ENCODE results near the gene RASGRP3.

The RASGRP3 gene

DNA sequence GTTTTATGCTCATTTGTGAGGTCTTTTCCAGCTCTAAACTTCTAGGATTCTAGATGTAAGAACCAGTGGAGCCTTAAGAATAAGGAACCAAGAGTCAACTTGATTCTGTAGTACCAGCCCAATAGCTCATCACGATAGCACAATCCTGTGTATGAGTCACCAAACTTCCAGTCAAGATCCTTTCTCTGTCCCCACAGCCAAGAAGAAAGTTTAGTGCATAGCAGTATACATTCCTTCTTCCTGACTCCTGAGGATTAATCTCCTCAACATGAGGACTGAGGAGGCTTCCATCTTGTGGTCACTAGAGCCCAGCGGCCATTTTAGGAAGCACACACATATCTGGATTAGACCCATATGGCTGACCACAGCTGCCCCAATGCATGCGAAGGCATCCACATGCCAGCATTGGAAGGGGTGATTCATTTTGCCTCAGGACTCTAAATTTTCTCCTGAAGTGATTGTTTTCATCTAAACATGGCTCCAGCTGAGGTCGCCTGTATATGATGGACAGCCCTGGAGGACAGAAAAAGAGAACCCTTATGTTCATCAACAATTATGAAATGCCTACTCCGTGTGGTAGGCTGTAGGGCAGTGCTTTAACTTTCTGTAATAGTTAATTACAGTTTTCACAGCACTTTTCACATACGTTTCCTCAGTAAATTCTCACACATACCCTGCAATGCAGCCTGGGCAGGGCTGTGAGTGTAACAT is 53.5 kb downstream of the RASGRP3 start:
- DNase-seq: peak; percentile 77

- no peak for DNase-seq
Measured at GRCh38 chr2:33530690-33531548, 54.5 kb downstream of the RASGRP3 start.

DNA sequence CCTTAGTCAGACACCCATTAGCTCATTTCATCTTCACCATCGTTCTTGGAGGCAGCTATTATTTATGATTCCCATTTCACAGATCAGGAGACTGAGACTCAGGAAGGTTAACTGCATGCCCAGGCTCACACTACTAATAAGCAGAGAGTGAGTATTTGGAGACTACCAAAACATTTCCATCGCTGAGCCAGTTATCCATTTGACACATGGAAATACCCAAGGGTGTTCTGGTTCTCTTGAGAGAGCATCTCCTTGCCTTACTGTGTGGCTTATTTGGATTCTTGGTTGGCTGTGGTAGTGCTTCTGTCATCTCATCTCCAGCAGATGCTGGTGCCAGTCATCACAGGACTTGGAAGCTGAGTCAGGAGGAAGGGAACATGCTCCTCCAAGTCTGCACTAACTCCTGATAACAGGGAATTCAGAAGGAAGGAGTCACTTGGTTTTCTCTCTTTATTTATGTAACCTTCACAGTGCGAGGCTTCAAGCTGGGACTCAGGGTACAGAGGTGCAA is 55.2 kb downstream of the RASGRP3 start:
- no peak for DNase-seq

DNA sequence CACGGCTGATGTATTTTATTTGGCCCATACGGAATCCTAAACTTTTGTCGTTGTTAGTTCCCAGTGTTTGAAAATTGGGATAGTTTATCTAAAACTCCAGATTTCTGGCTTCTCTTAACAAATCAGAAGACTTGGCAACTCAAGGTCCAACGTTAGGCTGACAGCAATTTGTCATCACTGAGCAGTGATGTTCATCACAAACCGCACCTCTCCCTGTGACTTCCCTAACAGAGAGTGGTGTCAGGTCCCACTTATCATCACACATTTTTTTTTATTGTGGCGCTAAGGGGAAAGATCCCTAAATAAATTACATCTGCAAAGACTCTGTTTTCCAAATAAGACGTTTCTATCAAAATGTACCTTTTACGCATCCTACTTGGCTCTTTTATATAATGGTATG is 55.7 kb downstream of the RASGRP3 start:
- DNase-seq: no peak

DNA sequence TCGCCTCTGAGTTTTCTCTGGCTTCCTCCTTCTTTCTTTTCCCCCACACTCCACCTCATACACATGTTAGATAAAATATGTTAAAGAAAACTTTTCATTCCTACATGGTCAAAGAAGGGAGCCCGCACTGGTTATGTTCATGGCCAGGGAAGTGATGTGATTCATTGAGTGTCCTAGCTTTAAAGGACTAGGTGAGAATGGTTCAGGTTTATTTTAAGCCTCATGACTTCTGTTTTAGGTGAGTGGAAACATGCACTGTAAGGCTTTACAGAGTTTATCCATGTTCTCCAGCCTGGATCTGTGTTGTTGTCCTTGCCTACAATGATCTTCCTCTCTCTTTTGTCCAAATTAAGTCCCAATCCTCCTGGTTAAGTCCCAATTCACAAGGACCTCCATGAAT is 56.5 kb downstream of the RASGRP3 start:
- no peak for DNase-seq

DNA sequence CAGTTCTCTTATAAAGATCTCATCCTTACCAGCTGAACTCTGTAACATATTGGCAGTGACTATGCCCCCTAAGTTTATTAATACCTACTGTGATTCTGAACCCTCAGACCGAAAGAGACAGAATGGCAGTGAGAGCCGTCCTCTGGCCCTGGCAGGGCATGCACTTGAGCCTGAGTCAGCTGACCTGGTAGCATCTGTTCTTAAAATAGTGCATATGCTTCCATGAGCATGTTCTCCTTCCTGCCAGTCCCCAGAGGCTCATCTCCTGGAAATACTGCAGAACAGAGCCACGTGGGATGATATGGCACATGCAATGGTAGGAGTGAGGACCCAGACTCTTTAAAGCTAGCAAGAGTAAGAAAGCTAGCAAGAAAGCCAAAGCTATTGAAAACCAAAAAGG is 59.0 kb downstream of the RASGRP3 start:
- DNase-seq: no peak

DNA sequence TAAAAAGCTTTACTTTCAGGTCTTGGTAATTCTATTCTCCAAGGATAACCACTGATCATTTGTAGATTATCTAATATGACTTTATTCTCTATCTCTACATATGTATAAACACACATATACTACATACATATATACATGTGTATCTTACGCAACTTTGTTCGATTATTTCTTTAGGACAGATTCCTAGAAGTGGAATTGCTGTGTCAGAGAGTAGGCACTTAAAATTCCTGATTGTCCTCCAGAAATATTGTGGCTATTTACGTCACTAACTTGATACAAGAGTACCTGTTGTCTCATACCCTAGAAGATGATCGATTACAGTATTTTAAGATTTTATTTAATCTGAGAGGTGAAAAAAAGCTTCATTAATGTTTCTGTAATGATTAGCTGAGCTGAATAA is 64.8 kb downstream of the RASGRP3 start:
- no peak for DNase-seq

DNA sequence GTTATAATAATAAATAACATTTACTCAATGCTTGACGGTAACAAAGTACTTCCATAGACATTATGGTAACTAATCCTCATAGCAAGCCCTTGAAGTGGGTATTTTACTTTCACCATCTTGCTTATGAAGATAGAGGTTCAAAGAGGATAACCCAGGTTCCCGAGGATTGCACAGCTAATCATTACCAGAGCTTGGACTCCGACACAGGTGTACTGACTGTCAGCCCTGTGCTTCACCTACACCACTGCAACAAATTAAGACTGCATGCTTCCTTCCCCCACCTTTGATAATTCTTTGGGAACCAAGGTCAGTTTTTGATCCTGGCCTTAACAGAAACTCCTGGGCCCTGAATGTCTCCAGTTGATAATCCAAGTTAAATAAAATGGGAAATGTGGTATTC is 73.8 kb downstream of the RASGRP3 start:
- no peak for DNase-seq

GRCh38 chr2:33552758-33553461 is 76.5 kb downstream of the RASGRP3 start:
- DNase-seq: no peak

DNA sequence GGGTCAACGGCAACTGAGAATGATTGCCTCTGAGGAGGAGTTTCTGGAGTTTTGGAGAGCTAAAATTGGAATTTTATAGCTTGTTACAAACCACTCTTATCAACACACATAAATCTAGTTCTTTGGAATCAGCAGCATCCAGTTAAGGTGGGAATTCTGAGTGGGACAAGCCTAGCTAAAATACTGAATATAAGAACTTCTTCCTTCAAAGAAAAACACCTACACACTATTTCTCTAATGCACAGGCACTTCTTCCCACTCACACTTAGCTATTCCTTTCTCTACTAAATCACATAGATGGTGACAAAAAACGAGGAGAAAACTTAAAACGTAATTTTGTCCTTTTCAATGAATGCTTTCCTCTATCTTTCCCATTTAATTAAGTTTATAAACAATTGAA is 79.2 kb downstream of the RASGRP3 start:
- DNase-seq: no peak

DNA sequence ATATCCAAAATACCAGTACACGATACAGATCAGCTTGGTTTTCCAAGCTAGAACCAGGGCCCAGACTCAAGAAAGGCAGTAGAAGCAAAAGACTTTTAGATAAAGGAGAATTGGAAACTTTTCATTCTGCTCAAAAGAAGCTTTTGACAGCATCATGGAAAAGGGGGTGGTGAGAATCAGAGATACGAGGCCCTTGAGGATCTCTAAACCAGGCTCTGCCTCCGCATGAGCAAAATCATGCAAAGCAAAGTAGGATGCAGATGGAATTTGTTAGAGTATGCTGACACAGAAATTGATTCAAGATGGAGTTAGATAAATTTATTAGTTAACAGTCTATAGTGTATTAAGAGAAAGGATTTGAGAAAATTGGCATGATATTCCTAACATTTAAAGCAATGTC is 82.9 kb downstream of the RASGRP3 start:
- DNase-seq: no peak

GRCh38 chr2:33560017-33560416 is 83.6 kb downstream of the RASGRP3 start:
- no peak for DNase-seq

DNA sequence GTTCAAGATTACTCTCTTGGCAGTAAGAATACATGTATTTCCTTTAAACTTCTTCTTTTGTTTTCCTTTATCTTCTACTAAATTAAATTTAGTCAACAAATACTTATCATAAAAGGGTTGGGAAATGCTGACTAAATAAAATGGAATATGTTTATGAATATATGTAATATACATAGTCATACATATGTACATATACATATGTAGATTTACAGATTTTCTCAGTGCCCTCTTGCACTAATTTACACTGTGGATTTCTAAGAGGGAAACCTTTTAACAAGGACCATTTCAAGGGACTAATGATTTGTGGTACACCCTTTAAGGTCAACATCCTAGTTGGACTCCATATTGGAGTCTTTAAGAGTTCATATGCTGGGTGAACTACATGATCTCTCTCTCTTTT is 85.4 kb downstream of the RASGRP3 start:
- DNase-seq: no peak

GRCh38 chr2:33570681-33571080 is 94.2 kb downstream of the RASGRP3 start:
- DNase-seq: no peak

GRCh38 chr2:33573657-33574056 is 97.2 kb downstream of the RASGRP3 start:
- no peak for DNase-seq

- no peak for DNase-seq
Measured at GRCh38 chr2:33577084-33577483, 100.6 kb downstream of the RASGRP3 start.

DNA sequence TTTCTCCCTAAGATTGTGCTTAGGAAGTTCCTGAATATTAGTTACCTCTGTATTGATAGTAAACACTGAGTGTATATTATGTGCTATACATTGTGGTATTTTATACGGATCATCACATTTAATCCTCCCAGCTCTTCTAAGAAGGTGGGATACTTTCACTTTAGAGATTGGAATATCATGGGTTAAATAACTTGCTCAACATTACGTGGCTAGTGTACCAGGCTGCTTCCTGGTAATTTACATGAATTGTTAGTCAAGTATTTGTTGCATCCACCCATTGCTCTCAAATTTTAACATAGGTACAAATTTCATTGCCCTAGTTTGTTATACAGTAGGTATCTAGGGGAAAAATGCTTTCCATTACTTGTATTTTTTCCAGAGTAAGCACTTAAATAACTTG is 101.2 kb downstream of the RASGRP3 start:
- DNase-seq: no peak

GRCh38 chr2:33579227-33579626 is 102.8 kb downstream of the RASGRP3 start:
- DNase-seq: no peak

DNA sequence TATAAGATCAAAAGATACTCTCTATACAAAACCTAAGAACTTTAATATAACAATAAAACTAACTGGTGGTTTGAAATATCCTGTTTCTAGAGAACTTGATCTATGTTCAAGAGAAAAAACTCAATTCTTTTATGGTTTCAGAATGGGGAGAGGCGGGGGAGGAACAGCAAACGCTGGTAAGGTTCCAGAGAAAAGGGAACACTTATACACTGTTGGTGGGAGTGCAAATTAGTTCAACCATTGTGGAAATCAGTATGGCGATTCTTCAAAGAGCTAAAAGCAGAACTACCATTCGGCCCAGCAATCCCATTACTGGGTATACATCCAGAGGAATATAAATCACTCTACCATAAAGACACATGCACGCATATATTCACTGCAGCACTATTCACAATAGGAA is 105.4 kb downstream of the RASGRP3 start:
- no peak for DNase-seq

DNA sequence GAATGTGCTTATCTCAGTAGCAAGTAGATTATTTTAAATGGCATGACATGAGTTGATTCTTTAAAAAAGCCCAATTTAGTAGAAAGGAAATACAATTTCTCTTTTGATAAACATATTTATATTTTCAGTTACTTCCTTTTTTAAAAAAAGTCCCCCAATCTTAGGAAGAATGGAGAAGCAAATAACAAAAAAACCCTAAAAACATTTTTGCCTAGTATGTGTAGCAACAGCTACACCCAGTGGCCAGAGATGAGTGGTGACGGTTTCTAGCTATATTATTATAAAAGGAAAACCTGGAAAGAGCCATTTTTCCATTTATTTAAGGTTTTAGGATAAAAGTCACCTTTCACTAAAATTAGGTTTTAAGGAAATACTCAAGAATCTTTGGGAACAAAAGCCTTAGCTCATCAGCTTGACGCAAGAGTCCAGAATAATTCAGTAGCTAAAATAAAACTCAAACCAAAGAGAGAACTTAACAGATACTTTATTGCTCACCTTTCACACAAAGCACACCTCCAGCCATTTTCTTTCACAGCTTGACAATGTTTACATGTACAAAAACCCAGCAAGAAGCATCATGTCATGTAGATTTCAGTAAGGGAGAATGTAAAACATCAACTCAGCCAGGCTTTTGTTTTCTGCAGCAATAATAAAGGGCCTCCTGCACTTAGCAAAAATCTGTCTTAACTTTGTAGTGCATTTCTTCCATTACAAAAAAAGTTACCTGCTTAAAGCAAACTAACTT is 106.9 kb downstream of the RASGRP3 start:
- no peak for DNase-seq

- no peak for DNase-seq
Measured at GRCh38 chr2:33586766-33587165, 110.3 kb downstream of the RASGRP3 start.

DNA sequence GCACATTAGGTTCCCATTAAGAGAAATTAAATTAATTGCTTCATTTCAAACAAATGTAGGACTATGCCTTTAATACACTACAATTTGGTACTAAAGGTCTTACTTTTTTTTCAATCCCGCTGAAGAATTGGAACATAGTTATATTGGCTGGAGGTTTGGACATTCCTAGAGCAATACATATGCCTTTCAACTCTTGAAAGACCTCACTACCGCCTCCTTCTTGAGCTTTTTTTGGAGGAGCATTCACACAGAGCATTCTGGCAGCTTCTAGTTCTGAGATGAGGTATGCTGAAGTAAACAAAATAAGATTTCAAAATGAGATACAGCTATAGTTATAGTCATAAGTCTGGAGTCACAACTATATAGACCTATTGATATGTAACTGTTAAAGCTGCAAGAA is 111.8 kb downstream of the RASGRP3 start:
- no peak for DNase-seq

DNA sequence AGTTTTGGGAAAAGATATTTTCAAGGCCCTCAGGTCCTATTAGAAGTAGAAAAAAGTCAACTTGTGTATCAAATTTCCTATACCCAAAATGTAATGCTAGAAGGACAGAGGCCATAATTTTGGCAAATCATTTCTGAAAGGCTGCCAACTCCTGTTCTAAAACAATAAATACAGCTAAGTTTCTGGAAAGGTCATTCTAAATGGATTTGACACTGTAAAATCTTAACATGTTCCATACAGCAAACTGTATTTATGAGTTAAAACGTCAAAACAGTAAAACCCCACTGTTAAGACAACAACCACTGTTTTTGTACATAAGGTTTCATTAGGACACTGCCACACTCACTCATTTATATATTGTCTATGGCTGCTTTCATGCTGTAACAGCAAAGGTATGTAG is 113.0 kb downstream of the RASGRP3 start:
- DNase-seq: no peak
